ENCODE measurements around the gene RFX1. TPM values are rescaled to one million over a fixed set of nuclear protein-coding genes. Genes with fewer than 3 reads are reported as not detected.

The RFX1 gene
- total and polyA plus RNA-seq, 9 donors: 1.8 to 9.5 (median 7.1) TPM

DNA sequence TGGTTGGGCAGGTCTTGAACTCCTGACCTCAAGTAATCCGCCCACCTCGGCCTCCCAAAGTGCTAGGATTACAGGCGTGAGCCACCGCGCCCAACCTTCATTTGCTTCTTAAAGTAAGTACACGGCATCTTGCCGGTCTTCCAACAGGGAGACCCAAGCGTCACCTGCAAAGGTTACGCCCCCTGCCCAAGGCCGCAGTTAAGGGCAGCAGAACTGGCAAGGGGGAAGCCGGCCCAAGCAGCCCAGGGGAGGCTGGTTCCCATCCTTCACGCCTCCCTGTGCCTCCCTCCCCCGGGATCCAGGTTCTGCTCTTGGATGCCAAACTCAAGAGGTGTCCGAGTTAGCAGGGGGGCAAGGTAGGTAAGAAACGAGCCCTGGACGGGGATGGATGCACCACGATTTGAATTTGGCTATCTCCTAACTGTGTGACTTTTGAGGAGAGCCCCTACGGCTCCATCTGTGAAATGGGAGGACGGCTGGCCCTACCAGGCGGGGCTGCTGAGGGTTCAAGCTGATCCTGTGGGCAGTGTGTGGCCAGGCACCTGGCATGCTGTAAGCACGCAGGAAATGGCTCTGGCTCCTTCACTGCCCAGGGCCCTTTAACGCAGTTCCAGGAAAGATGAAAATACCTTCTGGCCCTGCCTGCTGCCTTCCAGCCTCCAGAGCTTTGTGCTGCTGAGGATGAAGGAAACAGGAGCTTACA, 9.0 kb downstream of the RFX1 start:
- no peak overlapping the region for H3K27ac ChIP-seq (ENCODE audit: low read length)
- no peak for DNase-seq
- H3K4me1 ChIP-seq (ENCODE audit: control insufficient read depth, insufficient read depth, low read length): peaks cover 3% of the 10 kb centered on the region
- H3K27me3 ChIP-seq (ENCODE audit: control insufficient read depth, insufficient read depth, low read length): no peaks in the 10 kb centered on the region
- 91% methylated on average over 18 of the region's 22 CpGs for WGBS (ENCODE audit: insufficient coverage)
- peaks cover 39% of the 10 kb centered on the region for H3K36me3 ChIP-seq (ENCODE audit: control insufficient read depth, insufficient read depth, low read length)
- H3K4me3 ChIP-seq (ENCODE audit: low read length): no peak overlapping the region
- peaks cover 10% of the 10 kb centered on the region for H3K9me3 ChIP-seq (replicated peaks; ENCODE audit: control insufficient read depth, low read depth, low read length)

GRCh38 chr19:13995878-13996765, 10.0 kb downstream of the RFX1 start:
- Histone ChIP-seq H3K4me3 (ENCODE audit: low read length) (no peak overlapping the region), H3K4me1 (ENCODE audit: control insufficient read depth, insufficient read depth, low read length) (peaks cover 3% of the 10 kb centered on the region), H3K27ac (ENCODE audit: low read length) (no peak overlapping the region), H3K27me3 (ENCODE audit: control insufficient read depth, insufficient read depth, low read length) (no peaks in the 10 kb centered on the region), H3K36me3 (ENCODE audit: control insufficient read depth, insufficient read depth, low read length) (peaks cover 48% of the 10 kb centered on the region), H3K9me3 (replicated peaks; ENCODE audit: control insufficient read depth, low read depth, low read length) (peaks cover 10% of the 10 kb centered on the region)
- no peak for DNase-seq
- 90% methylated on average over 5 of the region's 14 CpGs for WGBS (ENCODE audit: insufficient coverage)

GRCh38 chr19:13995017-13995728, 10.9 kb downstream of the RFX1 start:
- no peak overlapping the region for H3K4me3 ChIP-seq (ENCODE audit: low read length)
- H3K9me3 ChIP-seq (replicated peaks; ENCODE audit: control insufficient read depth, low read depth, low read length): peaks cover 10% of the 10 kb centered on the region
- H3K36me3 ChIP-seq (ENCODE audit: control insufficient read depth, insufficient read depth, low read length): peaks cover 49% of the 10 kb centered on the region
- H3K27ac ChIP-seq (ENCODE audit: low read length): no peak overlapping the region
- no peaks in the 10 kb centered on the region for H3K27me3 ChIP-seq (ENCODE audit: control insufficient read depth, insufficient read depth, low read length)
- 66% methylated on average over 8 of the region's 13 CpGs for WGBS (ENCODE audit: insufficient coverage)
- H3K4me1 ChIP-seq (ENCODE audit: control insufficient read depth, insufficient read depth, low read length): peaks cover 3% of the 10 kb centered on the region
- DNase-seq: no peak

DNA sequence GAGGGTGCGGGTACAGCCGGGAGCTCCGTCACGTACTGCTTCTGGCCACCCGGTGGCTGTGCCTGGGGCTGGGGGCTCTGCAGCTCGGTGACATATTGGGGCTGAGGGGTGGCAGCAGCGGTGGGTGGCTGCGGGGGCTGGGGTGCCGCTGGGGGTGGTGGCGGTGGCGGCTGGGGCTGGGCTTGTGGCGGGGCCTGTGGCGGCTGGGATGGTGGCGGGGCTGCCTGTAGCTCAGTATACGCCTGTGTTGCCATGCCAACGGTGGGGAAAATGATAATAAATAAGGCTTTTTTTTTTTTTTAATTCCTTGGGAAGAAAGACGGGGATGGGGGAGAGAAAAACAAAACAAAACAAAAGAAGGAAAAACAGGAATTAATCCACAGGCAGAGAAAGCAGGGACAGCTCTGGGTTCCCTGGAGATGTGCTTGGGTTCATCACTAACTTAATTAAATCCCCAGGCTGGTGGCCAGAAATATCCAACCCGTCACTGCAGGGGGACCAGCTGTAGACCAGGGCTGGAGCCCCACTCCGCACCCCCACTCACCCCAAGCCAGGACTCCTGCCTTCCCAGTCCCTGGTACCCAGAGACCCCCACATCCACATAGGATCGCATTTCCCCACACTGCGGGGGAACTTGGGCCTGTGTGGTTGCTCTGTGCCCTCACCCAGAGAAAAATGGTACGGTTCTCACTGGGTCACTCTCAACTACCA, 12.4 kb downstream of the RFX1 start:
- DNase-seq: peak; percentile 45
- Histone ChIP-seq H3K27me3 (ENCODE audit: control insufficient read depth, insufficient read depth, low read length) (no peaks in the 10 kb centered on the region), H3K27ac (ENCODE audit: low read length) (peak overlapping the region; percentile 51), H3K9me3 (replicated peaks; ENCODE audit: control insufficient read depth, low read depth, low read length) (peaks cover 3% of the 10 kb centered on the region), H3K4me3 (ENCODE audit: low read length) (no peak overlapping the region), H3K4me1 (ENCODE audit: control insufficient read depth, insufficient read depth, low read length) (peaks cover 3% of the 10 kb centered on the region), H3K36me3 (ENCODE audit: control insufficient read depth, insufficient read depth, low read length) (peaks cover 49% of the 10 kb centered on the region)
- 77% methylated on average over 17 of the region's 22 CpGs for WGBS (ENCODE audit: insufficient coverage)

DNA sequence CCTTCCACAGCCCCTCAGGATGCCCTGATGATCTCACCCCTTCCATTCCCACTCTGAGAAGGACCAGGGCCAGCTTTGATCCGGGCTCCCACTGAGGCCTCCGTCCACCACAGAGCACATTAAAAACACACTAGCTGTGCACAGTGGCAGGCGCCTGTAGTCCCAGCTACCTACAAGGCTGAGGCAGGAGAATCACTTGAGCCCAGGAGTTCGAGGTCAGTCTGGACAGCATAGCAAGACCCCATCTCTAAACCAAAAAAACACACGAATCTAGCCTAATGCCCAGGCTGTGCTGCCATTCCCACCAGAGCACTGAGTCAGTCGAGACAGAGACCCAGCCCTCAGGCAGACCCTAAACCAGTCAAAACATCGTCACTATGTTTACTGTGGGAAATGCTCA, 14.1 kb downstream of the RFX1 start:
- 91% methylated on average over 4 of the region's 7 CpGs for WGBS (ENCODE audit: insufficient coverage)
- Histone ChIP-seq H3K4me3 (ENCODE audit: low read length) (no peak overlapping the region), H3K36me3 (ENCODE audit: control insufficient read depth, insufficient read depth, low read length) (peaks cover 40% of the 10 kb centered on the region), H3K27me3 (ENCODE audit: control insufficient read depth, insufficient read depth, low read length) (no peaks in the 10 kb centered on the region), H3K27ac (ENCODE audit: low read length) (no peak overlapping the region), H3K9me3 (replicated peaks; ENCODE audit: control insufficient read depth, low read depth, low read length) (no peaks in the 10 kb centered on the region), H3K4me1 (ENCODE audit: control insufficient read depth, insufficient read depth, low read length) (peaks cover 12% of the 10 kb centered on the region)
- DNase-seq: no peak

DNA sequence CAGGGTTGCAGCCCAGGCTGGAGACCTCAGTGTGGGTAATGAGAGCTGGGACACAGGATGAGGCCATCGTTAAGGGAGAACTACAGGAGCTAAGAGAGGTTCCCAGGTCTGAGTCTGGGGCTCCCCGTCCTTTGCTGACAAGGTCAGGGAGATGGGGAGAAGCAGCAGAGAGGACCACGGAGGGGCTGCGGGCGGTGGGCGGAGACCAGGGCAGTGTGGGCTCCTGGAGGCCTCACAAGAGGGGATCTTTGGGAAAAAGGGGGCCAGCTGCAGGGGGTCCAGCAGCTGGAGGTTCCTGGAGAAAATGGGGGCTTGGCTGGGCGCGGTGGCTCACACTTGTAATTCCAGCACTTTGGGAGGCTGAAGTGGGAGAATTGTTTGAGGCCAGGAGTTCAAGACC, 16.0 kb downstream of the RFX1 start:
- whole genome bisulfite sequencing (ENCODE audit: insufficient coverage): 78% methylated on average over 8 of the region's 8 CpGs
- no peak overlapping the region for H3K4me3 ChIP-seq (ENCODE audit: low read length)
- H3K27me3 ChIP-seq (ENCODE audit: control insufficient read depth, insufficient read depth, low read length): no peaks in the 10 kb centered on the region
- no peak overlapping the region for H3K27ac ChIP-seq (ENCODE audit: low read length)
- H3K4me1 ChIP-seq (ENCODE audit: control insufficient read depth, insufficient read depth, low read length): peaks cover 30% of the 10 kb centered on the region
- no peaks in the 10 kb centered on the region for H3K9me3 ChIP-seq (replicated peaks; ENCODE audit: control insufficient read depth, low read depth, low read length)
- peaks cover 38% of the 10 kb centered on the region for H3K36me3 ChIP-seq (ENCODE audit: control insufficient read depth, insufficient read depth, low read length)
- DNase-seq: no peak

- no peak overlapping the region for H3K27ac ChIP-seq (ENCODE audit: low read length)
- H3K27me3 ChIP-seq (ENCODE audit: control insufficient read depth, insufficient read depth, low read length): no peaks in the 10 kb centered on the region
- H3K4me1 ChIP-seq (ENCODE audit: control insufficient read depth, insufficient read depth, low read length): peaks cover 30% of the 10 kb centered on the region
- no peaks in the 10 kb centered on the region for H3K9me3 ChIP-seq (replicated peaks; ENCODE audit: control insufficient read depth, low read depth, low read length)
- no peak overlapping the region for H3K4me3 ChIP-seq (ENCODE audit: low read length)
- WGBS (ENCODE audit: insufficient coverage): 63% methylated on average over 5 of the region's 7 CpGs
- peaks cover 36% of the 10 kb centered on the region for H3K36me3 ChIP-seq (ENCODE audit: control insufficient read depth, insufficient read depth, low read length)
- DNase-seq: no peak
Observed at GRCh38 chr19:13989487-13989886, 16.6 kb downstream of the RFX1 start.

DNA sequence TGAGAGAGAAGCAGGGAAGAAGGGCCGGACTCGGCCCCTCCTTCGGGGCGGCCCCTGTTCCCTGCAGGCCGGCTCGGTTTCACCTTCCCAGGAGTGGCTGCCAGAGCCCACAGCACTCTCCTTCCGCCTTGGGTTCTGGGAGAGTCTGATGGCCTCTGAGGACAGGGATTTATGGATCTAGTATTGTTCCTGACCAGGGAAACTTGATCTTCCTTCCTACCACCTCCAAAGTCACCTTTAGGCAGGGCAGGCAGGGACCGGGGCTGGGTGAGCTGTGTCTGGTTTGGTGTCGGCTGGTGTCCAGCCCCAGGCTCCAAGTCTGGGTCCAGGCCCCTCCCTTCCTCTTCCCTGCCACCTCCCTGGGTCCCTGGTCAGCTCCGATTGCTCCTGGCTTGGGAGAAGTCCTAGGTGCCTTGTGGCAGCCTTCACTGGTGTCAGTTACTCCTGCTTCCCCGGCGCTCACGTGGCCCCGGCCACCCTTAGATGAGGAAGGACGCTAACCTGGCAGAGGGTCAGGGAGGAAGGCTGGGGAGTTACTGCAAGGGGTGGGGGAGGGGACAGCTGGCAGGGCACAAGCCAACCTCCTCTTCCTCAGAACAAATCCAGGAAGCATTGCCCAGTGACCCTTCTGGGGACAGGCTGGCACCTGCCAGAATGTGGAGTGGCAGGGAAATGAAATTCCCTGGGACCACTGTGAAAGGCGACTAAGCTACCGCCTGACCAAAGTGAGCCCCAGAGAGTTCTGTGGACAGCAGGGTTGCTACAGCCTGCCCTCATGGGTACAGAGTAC, 18.8 kb downstream of the RFX1 start:
- Histone ChIP-seq H3K4me3 (ENCODE audit: low read length) (no peak overlapping the region), H3K27ac (ENCODE audit: low read length) (peak overlapping the region; percentile 92), H3K27me3 (ENCODE audit: control insufficient read depth, insufficient read depth, low read length) (no peaks in the 10 kb centered on the region), H3K36me3 (ENCODE audit: control insufficient read depth, insufficient read depth, low read length) (peaks cover 36% of the 10 kb centered on the region), H3K4me1 (ENCODE audit: control insufficient read depth, insufficient read depth, low read length) (peaks cover 27% of the 10 kb centered on the region), H3K9me3 (replicated peaks; ENCODE audit: control insufficient read depth, low read depth, low read length) (no peaks in the 10 kb centered on the region)
- peak; percentile 50 for DNase-seq
- 73% methylated on average over 7 of the region's 17 CpGs for WGBS (ENCODE audit: insufficient coverage)

DNA sequence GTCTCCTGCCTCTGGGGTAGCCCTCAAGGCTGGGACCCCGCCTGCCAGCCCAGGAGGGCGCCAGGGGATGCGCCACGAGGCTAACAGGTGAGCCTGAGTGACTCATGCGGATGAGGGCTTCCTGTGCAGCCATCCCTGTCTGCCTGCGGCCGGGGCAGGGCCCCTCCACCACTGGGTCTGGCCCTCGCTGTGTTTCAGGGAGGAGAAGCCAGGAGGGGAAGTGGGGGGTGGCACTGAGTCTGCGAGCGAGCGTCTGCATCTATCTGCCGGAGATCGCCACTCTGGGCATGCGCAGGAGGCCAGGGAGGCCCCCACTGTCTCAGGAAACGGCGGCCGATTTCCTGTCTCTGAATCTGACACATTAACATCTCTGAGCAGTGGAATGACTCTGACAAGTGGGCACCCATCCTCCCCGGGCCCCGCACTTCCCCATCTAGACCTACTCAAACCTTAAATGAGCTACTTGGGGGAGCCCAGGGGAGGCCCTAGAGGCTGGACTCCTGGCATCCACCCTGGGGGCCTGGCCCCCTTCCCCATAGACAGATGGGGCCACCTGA, 19.7 kb downstream of the RFX1 start:
- DNase-seq: peak; percentile 94
- H3K36me3 ChIP-seq (ENCODE audit: control insufficient read depth, insufficient read depth, low read length): peaks cover 35% of the 10 kb centered on the region
- 17% methylated on average over 19 of the region's 19 CpGs for WGBS (ENCODE audit: insufficient coverage)
- H3K9me3 ChIP-seq (replicated peaks; ENCODE audit: control insufficient read depth, low read depth, low read length): no peaks in the 10 kb centered on the region
- no peaks in the 10 kb centered on the region for H3K27me3 ChIP-seq (ENCODE audit: control insufficient read depth, insufficient read depth, low read length)
- peaks cover 31% of the 10 kb centered on the region for H3K4me1 ChIP-seq (ENCODE audit: control insufficient read depth, insufficient read depth, low read length)
- H3K27ac ChIP-seq (ENCODE audit: low read length): peak overlapping the region; percentile 92
- H3K4me3 ChIP-seq (ENCODE audit: low read length): peak overlapping the region; percentile 19

Data from muscle of leg (tissue), 11 donors.